GM23248 (cell line): ENCODE data around the gene MRPL42.

Experiments used
- EZH2 ChIP-seq: fragments of 200-600 bp; sonication (generic); IDR thresholded peaks from 2 replicates; pipeline ENCODE4 v1.6.1; 2018; ENCODE audit warnings: antibody characterized with exemption, mild to moderate bottlenecking; ENCODE audit not compliant: insufficient read depth, poor library complexity, severe bottlenecking
- EZH2phosphoT487 ChIP-seq: fragments of 200-600 bp; sonication (generic); IDR thresholded peaks from 2 replicates; pipeline ENCODE4 v1.6.1; 2018; ENCODE audit warnings: antibody characterized with exemption, moderate library complexity, mild to moderate bottlenecking, low read depth; ENCODE audit not compliant: insufficient read depth

DNA sequence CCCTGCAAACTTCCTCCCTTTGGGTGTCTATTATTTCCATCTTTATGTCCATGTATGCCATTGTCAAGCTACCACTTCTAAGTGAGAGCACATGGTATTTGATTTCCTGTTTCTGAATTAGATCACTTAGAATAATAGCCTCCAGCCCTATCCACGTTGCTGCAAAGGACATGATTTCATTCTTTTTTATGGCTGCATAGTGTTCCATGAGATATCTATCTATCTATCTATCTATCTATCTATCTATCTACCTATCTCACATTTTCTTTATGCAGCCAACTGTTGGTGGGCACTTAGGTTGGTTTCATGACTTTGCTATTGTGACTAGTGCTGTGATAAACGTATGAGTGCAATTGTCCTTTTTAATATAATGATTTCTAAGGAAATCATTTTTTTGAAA, 11.2 kb upstream of the MRPL42 start:
- TF ChIP-seq EZH2phosphoT487: no peak
- TF ChIP-seq EZH2: no peak
